HL-60 (cell line): ENCODE measurements around the gene GHDC.
"Not testable (repeated sequence)": the region's sequence is repeated elsewhere in the genome, so short reads cannot be mapped to it uniquely, and the experiment has no call there.

Experiments used
- DNase-seq, 2 experiments: peaks; one replicate each; pipeline ENCODE4 v3.0.0-alpha.2; 2010 to 2020; ENCODE audit warnings: low read depth in 1 of 2, low spot score in 1 of 2
- H3K27ac ChIP-seq: fragments of 250-450 bp; sonication (Bioruptor Pico); replicated peaks from 2 replicates; pipeline ENCODE4 v1.5.1; 2020; ENCODE audit warnings: mild to moderate bottlenecking, moderate library complexity
- H3K27me3 ChIP-seq: fragments of 250-450 bp; sonication (Bioruptor Pico); 2 replicates; pipeline ENCODE4 v1.5.1; 2021; ENCODE audit warnings: mild to moderate bottlenecking, moderate library complexity; ENCODE audit not compliant: insufficient read depth, poor library complexity, severe bottlenecking
- H3K4me3 ChIP-seq: replicated peaks from 2 replicates; pipeline ENCODE4 v1.5.1; 2011; ENCODE audit warnings: mild to moderate bottlenecking, control low read depth, low read length; ENCODE audit not compliant: insufficient read depth
- CTCF ChIP-seq: IDR thresholded peaks from one replicate; pipeline ENCODE4 v1.5.1; 2011; ENCODE audit warnings: low read length, control low read depth, inconsistent platforms; ENCODE audit not compliant: insufficient read depth
- GABPA ChIP-seq: IDR thresholded peaks from 2 replicates; pipeline ENCODE4 v1.6.1; 2012; ENCODE audit warnings: low read depth
- POLR2AphosphoS5 ChIP-seq: IDR thresholded peaks from 2 replicates; pipeline ENCODE4 v1.6.1; 2012; ENCODE audit warnings: low read depth
- REST ChIP-seq: IDR thresholded peaks from 2 replicates; pipeline ENCODE4 v1.6.1; 2012; ENCODE audit warnings: low read depth; ENCODE audit not compliant: insufficient replicate concordance
- SPI1 ChIP-seq: IDR thresholded peaks from 2 replicates; pipeline ENCODE4 v1.6.1; 2012; ENCODE audit warnings: low read depth, mild to moderate bottlenecking, borderline replicate concordance

The GHDC gene

GRCh38 chr17:42189651-42189965, 4.7 kb downstream of the GHDC start:
- TF ChIP-seq CTCF (no peak), REST (no peak), SPI1 (no peak), GABPA (no peak), POLR2AphosphoS5 (no peak)
- no peak for DNase-seq
- H3K4me3 ChIP-seq = no peak overlapping the region
- peak overlapping the region; percentile 54; the same call in 1 of the 2 replicates for H3K27ac ChIP-seq
- no peaks in the 10 kb centered on the region for H3K27me3 ChIP-seq

- DNase-seq = peak; percentile 95 to 96
- Histone ChIP-seq H3K4me3 (no peak overlapping the region), H3K27me3 (no peaks in the 10 kb centered on the region), H3K27ac (peak overlapping the region; percentile 54)
- TF ChIP-seq CTCF = no peak
- peak; percentile 96 for TF ChIP-seq POLR2AphosphoS5
- TF ChIP-seq GABPA = peak; percentile 45
- no peak for TF ChIP-seq REST
- peak; percentile 84 for TF ChIP-seq SPI1
Measured at GRCh38 chr17:42188749-42189650, 5.3 kb downstream of the GHDC start.

GRCh38 chr17:42187833-42188232, 6.5 kb downstream of the GHDC start:
- TF ChIP-seq SPI1 (no peak), GABPA (no peak), CTCF (no peak), REST (no peak), POLR2AphosphoS5 (no peak)
- Histone ChIP-seq H3K27ac (no peak overlapping the region), H3K27me3 (no peaks in the 10 kb centered on the region), H3K4me3 (no peak overlapping the region)
- DNase-seq = no peak

GRCh38 chr17:42186191-42186590, 8.1 kb downstream of the GHDC start:
- DNase-seq = peak in 1 of 2 experiments; percentile 28
- H3K4me3 ChIP-seq, H3K27ac ChIP-seq, H3K27me3 ChIP-seq: not testable (repeated sequence)
